Stimulated activated CD4-positive, alpha-beta T cell treated with anti-CD3 and anti-CD28 coated beads, Interleukin-15, amount 100 ng/mL, for 48 hours (primary cell): Measurements from ENCODE around the gene UNC5C.

Source experiments
- DNase-seq, 2 donors: peaks; one replicate each; pipeline ENCODE4 v3.0.0-alpha.2; 2020; ENCODE audit warnings: low read depth in 2 of 2

UNC5C gene

GRCh38 chr4:95348418-95348817 is 200.4 kb downstream of the UNC5C start:
- no peak for DNase-seq

GRCh38 chr4:95343235-95343634 is 205.5 kb downstream of the UNC5C start:
- DNase-seq, result no peak

- DNase-seq, result no peak
Observed at GRCh38 chr4:95340191-95340590, 208.6 kb downstream of the UNC5C start.

GRCh38 chr4:95325665-95326064 is 223.1 kb downstream of the UNC5C start:
- DNase-seq, result no peak

GRCh38 chr4:95319169-95319568 is 229.6 kb downstream of the UNC5C start:
- DNase-seq, result no peak

- no peak for DNase-seq
Observed at GRCh38 chr4:95318483-95318882, 230.3 kb downstream of the UNC5C start.

GRCh38 chr4:95318044-95318443 is 230.7 kb downstream of the UNC5C start:
- DNase-seq, result no peak

GRCh38 chr4:95317085-95317793 is 231.5 kb downstream of the UNC5C start:
- DNase-seq, result no peak

GRCh38 chr4:95314573-95314972 is 234.2 kb downstream of the UNC5C start:
- DNase-seq, result no peak

- no peak for DNase-seq
Observed at GRCh38 chr4:95304898-95305297, 243.9 kb downstream of the UNC5C start.

GRCh38 chr4:95300304-95300703 is 248.5 kb downstream of the UNC5C start:
- DNase-seq, result no peak

GRCh38 chr4:95296052-95296451 is 252.7 kb downstream of the UNC5C start:
- no peak for DNase-seq

GRCh38 chr4:95295157-95295556 is 253.6 kb downstream of the UNC5C start:
- no peak for DNase-seq

- DNase-seq, result no peak
Observed at GRCh38 chr4:95294321-95294720, 254.5 kb downstream of the UNC5C start.

- no peak for DNase-seq
Observed at GRCh38 chr4:95293014-95293413, 255.8 kb downstream of the UNC5C start.

GRCh38 chr4:95290702-95291101 is 258.1 kb downstream of the UNC5C start:
- no peak for DNase-seq

- DNase-seq, result no peak
Observed at GRCh38 chr4:95289028-95289634, 259.6 kb downstream of the UNC5C start.

- no peak for DNase-seq
Observed at GRCh38 chr4:95288552-95288951, 260.2 kb downstream of the UNC5C start.

GRCh38 chr4:95285797-95286196 is 263.0 kb downstream of the UNC5C start:
- no peak for DNase-seq

GRCh38 chr4:95284655-95285054 is 264.1 kb downstream of the UNC5C start:
- DNase-seq, result no peak

GRCh38 chr4:95283320-95283719 is 265.5 kb downstream of the UNC5C start:
- DNase-seq, result no peak

GRCh38 chr4:95272797-95273196 is 276.0 kb downstream of the UNC5C start:
- DNase-seq, result no peak

GRCh38 chr4:95272036-95272435 is 276.7 kb downstream of the UNC5C start:
- no peak for DNase-seq
